Left colon (tissue), 2 donors: ENCODE results near the gene TRIB2. TPM values are rescaled to one million over a fixed set of nuclear protein-coding genes. Genes with fewer than 3 reads are reported as not detected.
"Not testable (repeated sequence)": the region's sequence is repeated elsewhere in the genome, so short reads cannot be mapped to it uniquely, and the experiment has no call there.

Experiments
- ATAC-seq: fragments of 200-7000 bp; cut with Tn5 transposase; one replicate; pipeline ENCODE4 v1.9.1; 2020; ENCODE audit warnings: mild to moderate bottlenecking, moderate library complexity
- DNase-seq, 2 donors: peaks; one replicate each; pipeline ENCODE4 v3.0.0-alpha.2; 2020
- intact Hi-C, 2 donors: fragments of 100-400 bp; cut with DNase I in 1 of 2; cut with micrococcal nuclease in 1 of 2; formaldehyde crosslinking; loops; one replicate each; pipeline versions ENCODE4 v1.11.2 to v1.14.0; 2022; cut with DNase I, micrococcal nuclease
- long read RNA-seq: library from polyadenylated mRNA; unstranded; transcript quantifications from one replicate; pipeline ENCODE4 v2.0.0, GENCODE V29; 2021
- total RNA-seq, 2 donors: library from RNA; stranded (reverse); fragmentation: NEBNext Ultra II Directional; extraction: Animal tissue kit (Norgen Biotek cat#: 25700); gene quantifications; one replicate each; pipeline ENCODE4 v1.2.1, GENCODE V29; 2021
- donor health status: DM: no; HTN: no; CAD: no.
- donor health status: DM: yes; HTN: yes; CAD: no.

Gene TRIB2
- total RNA-seq, result 1 to 10 TPM; 3.4 to 7.8 TPM
- long read RNA-seq, full-length matches to known transcripts, result 5 of 8 reads
- long read RNA-seq, partial matches to known transcripts, result 0 of 8 reads
- long read RNA-seq, other reads (novel, unspliced or antisense), result 3 of 8 reads

- intact Hi-C loops, result loop anchor here in 1 of 2 donors (10.0 kb wide), 2 partner anchors 162 to 852 kb away; no protein-coding TSS in a partner anchor
- ATAC-seq (peak; percentile 80), DNase-seq (peak; percentile 67 to 82)
Observed at GRCh38 chr2:12716282-12717190, at the start of gene TRIB2. TSS of gene TRIB2 (plus strand) at chr2:12716936. CDS start at chr2:12718308, 1,372 bp downstream.

GRCh38 chr2:12669036-12669435, 47.7 kb upstream of the TRIB2 start:
- ATAC-seq (no peak), DNase-seq (no peak)
- intact Hi-C loops, result no loop called here

- intact Hi-C loops, result no loop called here
- ATAC-seq (no peak), DNase-seq (no peak)
Observed at GRCh38 chr2:12672711-12673315, 43.9 kb upstream of the TRIB2 start.

GRCh38 chr2:12674644-12675328, 42.0 kb upstream of the TRIB2 start:
- intact Hi-C loops, result no loop called here
- DNase-seq, result no peak
- no peak for ATAC-seq

- DNase-seq (no peak), ATAC-seq (no peak)
- intact Hi-C loops, result no loop called here
Observed at GRCh38 chr2:12675352-12675795, 41.4 kb upstream of the TRIB2 start.

- no peak for ATAC-seq
- DNase-seq, result no peak
- intact Hi-C loops, result no loop called here
Observed at GRCh38 chr2:12675801-12676200, 40.9 kb upstream of the TRIB2 start.

- DNase-seq, result no peak
- intact Hi-C loops, result no loop called here
- ATAC-seq, result no peak
Observed at GRCh38 chr2:12676771-12677170, 40.0 kb upstream of the TRIB2 start.

- DNase-seq (no peak), ATAC-seq (no peak)
- intact Hi-C loops, result no loop called here
Observed at GRCh38 chr2:12678186-12678585, 38.5 kb upstream of the TRIB2 start.

GRCh38 chr2:12679550-12680072, 37.1 kb upstream of the TRIB2 start:
- intact Hi-C loops, result no loop called here
- no peak for ATAC-seq
- DNase-seq, result no peak

- ATAC-seq, DNase-seq, intact Hi-C loops: not testable (repeated sequence)
Observed at GRCh38 chr2:12680115-12680514, 36.6 kb upstream of the TRIB2 start.

GRCh38 chr2:12682017-12682416, 34.7 kb upstream of the TRIB2 start:
- DNase-seq (no peak), ATAC-seq (no peak)
- intact Hi-C loops, result no loop called here

GRCh38 chr2:12683457-12684100, 33.2 kb upstream of the TRIB2 start:
- intact Hi-C loops, result no loop called here
- ATAC-seq (no peak), DNase-seq (no peak)

GRCh38 chr2:12684471-12684936, 32.2 kb upstream of the TRIB2 start:
- intact Hi-C loops, result no loop called here
- DNase-seq (no peak), ATAC-seq (no peak)

GRCh38 chr2:12685145-12685544, 31.6 kb upstream of the TRIB2 start:
- no peak for ATAC-seq
- no peak for DNase-seq
- intact Hi-C loops, result no loop called here

- no peak for DNase-seq
- intact Hi-C loops, result no loop called here
- no peak for ATAC-seq
Observed at GRCh38 chr2:12685956-12686355, 30.8 kb upstream of the TRIB2 start.

GRCh38 chr2:12686708-12687283, 29.9 kb upstream of the TRIB2 start:
- ATAC-seq (no peak), DNase-seq (no peak)
- intact Hi-C loops, result no loop called here

- intact Hi-C loops, result no loop called here
- no peak for DNase-seq
- no peak for ATAC-seq
Observed at GRCh38 chr2:12688091-12688490, 28.6 kb upstream of the TRIB2 start.

GRCh38 chr2:12688893-12689292, 27.8 kb upstream of the TRIB2 start:
- intact Hi-C loops, result no loop called here
- DNase-seq, result no peak
- no peak for ATAC-seq
